Retinal pigment epithelial cell (primary cell): ENCODE measurements around the gene PARD6B.
"Not testable (repeated sequence)": the region's sequence is repeated elsewhere in the genome, so short reads cannot be mapped to it uniquely, and the experiment has no call there.

Source experiments
- DNase-seq: peaks from one replicate; pipeline ENCODE4 v3.0.0-alpha.2; 2010; ENCODE audit warnings: low read depth
- H3K4me3 ChIP-seq: 2 replicates; pipeline ENCODE4 v1.5.1; 2011; ENCODE audit warnings: mild to moderate bottlenecking, low read length, control low read depth, moderate library complexity
- TF ChIP-seq, protein P1 (sequence below): conservative IDR thresholded peaks from 2 replicates; pipeline ENCODE4 v1.5.1; 2011; ENCODE audit warnings: low read depth, low read length, control low read depth, inconsistent platforms

Gene PARD6B

DNA sequence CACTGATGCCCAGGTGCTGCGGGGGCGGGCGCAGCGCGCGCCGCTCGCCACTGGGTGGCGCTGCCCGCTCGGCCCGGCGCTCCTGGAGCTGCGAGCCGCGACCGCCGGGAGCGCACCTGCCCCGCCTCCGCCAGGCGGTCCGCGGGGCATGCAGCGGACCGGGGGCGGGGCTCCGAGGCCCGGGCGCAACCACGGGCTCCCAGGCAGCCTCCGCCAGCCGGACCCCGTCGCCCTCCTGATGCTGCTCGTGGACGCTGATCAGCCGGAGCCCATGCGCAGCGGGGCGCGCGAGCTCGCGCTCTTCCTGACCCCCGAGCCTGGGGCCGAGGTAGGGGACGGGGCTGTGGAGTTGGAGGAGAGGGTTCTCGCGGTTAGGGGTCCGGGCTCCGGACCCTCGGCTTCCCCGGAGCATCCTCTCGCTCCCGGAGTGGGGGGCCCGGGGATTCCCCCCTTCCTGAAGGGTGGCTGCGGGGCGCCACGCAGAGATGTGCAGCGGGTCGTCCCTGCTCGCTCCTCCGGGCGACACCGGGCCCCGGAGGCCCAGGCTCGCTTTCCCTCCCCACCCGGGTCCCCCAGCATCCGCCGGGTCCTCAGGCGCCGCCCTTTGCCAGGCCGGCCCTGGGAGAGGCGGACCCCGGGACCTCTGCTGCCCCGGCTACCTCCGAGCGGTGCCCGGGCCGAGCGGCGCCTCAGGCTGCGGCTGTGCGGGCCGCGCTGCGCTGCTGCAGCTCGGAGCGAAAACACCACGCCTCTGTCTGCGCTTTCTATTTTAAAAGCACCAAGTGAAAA, 63.7 kb downstream of the PARD6B start, which contains the start of gene BCAS4:
TSS of gene BCAS4 (plus strand) at position 216 of the 789 bp plus-strand sequence. CDS start at position 239, 23 bp downstream.
- peak within 1 kb of the TSS; percentile 81 for H3K4me3 ChIP-seq
- TF ChIP-seq, protein P1, sequence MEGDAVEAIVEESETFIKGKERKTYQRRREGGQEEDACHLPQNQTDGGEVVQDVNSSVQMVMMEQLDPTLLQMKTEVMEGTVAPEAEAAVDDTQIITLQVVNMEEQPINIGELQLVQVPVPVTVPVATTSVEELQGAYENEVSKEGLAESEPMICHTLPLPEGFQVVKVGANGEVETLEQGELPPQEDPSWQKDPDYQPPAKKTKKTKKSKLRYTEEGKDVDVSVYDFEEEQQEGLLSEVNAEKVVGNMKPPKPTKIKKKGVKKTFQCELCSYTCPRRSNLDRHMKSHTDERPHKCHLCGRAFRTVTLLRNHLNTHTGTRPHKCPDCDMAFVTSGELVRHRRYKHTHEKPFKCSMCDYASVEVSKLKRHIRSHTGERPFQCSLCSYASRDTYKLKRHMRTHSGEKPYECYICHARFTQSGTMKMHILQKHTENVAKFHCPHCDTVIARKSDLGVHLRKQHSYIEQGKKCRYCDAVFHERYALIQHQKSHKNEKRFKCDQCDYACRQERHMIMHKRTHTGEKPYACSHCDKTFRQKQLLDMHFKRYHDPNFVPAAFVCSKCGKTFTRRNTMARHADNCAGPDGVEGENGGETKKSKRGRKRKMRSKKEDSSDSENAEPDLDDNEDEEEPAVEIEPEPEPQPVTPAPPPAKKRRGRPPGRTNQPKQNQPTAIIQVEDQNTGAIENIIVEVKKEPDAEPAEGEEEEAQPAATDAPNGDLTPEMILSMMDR, result peak; percentile 59
- peak; percentile 45 for DNase-seq

DNA sequence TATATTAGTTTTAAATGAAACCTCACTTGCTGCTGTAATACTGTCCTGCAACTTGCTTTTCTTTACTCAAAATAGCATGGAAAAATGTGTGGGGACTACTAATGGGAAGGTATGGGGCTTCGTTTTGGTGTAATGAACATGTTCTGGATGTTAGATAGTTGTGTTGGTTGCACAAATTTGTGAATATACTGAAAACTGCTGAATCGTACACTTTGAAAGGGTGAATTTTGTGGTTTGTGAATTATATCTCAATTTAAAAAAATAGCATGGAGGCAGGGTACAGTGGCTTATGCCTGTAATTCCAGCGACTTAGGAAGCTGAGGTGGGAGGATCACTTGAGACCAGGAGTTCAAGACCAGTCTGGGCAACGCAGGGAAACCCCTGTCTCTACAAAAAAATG, 65.8 kb downstream of the PARD6B start:
- TF ChIP-seq, protein P1, result no peak
- no peak for DNase-seq
- H3K4me3 ChIP-seq, result no peak overlapping the region

DNA sequence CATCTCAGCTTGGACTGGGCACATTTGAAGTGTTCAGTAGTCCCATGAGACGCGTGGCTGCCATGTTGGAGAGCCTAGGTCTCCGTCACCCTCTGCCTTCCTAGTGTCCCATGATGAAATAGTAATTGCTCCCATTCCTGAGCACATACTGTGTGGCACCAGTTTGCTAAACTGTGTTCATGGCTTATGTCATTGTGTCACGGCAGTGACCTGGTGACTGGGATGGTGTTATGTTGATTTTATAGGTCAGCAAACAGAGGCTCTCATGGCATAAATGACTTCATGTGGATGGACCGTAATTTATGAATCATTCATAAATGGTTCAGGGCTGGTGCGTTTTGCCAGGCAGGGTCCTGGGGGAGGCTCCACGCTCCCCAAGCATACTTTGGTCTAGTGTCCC, 67.3 kb downstream of the PARD6B start:
- no peak overlapping the region for H3K4me3 ChIP-seq
- DNase-seq, result no peak
- TF ChIP-seq, protein P1, result no peak

DNA sequence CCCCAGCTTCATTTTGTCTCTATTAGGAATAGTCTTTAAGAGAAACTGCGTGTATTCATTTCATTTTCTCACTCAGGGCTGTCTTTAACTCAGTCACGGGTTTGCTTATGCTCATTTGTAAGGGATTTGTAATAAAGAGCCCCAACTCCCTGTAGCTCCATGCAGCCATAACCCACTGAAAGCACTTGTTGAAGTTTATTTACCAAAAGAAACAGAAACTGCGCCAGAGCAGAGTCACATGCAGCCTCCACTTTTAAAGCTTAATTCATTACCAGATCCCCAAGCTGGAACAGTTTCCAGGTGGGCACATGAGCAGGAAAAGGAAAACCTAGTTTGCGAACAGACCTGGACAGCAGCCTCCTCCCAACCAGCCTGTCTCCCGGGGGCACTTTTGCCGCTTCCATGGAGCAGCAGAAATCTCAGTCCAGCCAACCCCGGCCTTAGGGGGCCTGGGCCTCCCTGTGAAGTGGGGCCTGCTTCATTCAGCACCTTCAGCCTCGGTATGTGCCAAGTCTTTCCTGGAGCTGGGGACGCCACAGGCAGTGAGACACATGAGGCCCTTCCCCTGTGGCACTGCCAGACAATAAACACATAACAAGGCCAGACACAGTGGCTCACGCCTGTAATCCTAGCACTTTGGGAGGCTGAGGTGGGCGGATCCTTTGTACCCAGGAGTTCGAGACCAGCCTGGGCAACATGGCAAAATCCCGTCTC, 68.0 kb downstream of the PARD6B start:
- TF ChIP-seq, protein P1, result no peak
- peak overlapping the region; percentile 16 for H3K4me3 ChIP-seq
- peak; percentile 64 for DNase-seq

DNA sequence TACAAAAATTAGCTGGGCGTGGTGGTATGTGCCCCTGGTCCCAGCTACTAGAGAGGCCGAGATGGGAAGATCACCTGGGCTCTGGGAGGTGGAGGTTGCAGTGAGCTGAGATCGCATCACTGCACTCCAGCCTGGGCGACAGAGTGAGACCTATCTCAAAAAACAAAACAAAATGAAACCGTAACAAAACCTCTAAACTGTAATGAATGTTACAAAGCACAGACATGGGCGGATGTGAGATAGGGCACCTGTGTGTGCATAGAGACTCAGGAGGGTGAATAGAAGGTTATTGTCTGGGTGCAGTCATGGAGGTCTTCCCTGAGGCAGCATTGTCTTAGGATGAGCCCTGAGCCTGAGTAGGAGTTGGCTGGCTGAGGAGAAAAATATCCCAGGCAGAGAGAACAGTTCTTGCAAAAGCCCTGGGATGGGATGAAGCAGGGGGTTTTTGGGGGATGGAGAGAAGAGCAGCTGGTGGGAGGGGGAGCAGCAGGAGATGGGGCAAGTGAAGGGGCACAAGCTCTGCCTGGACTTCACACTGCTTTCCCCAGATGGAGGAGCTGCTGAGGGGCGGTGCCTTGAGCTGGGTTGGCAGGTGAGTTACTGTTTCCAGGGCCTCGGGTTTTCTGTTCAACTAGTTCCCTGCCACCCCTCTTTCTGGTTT, 68.6 kb downstream of the PARD6B start:
- no peak overlapping the region for H3K4me3 ChIP-seq
- DNase-seq, result no peak

DNA sequence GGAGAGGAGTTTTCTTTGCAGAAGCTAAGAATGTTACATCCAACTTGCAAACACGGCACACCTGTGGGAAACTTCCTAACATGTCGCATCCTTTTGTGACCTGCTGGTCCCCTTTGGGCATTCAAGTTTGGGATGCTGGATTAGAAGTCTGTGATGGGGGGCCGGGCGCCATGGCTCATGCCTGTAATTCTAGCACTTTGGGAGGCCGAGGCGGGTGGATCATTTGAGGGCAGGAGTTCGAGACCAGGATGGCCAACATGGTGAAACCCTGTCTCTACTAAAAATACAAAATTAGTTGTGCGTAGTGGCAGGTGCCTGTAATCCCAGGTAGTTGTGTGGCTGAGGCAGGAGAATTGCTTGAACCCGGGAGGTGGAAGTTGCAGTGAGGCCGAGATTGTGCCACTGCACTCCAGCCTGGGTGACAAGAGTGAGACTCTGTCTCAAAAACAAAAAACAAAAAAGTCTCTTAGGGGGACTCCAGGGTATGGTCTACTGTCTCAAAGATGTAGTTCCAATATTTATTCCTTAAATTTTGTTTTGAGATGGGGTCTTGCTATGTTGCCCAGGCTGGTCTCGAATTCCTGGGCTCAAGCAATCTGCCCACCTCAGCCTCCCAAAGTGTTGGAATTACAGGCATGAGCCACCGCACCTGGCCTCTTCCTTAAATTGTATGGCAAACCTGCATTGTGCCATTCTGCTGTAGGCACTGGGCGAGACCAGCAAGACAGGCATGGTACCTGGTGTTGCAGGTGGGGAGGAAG, 69.8 kb downstream of the PARD6B start:
- H3K4me3 ChIP-seq, DNase-seq: not testable (repeated sequence)

More for the DNA sequence above, 68.6 kb downstream of the PARD6B start:
- TF ChIP-seq, protein P1, result no peak

- H3K4me3 ChIP-seq, result no peak overlapping the region
- DNase-seq, result no peak
- TF ChIP-seq, protein P1, result no peak
Measured at GRCh38 chr20:50801747-50802125, 70.4 kb downstream of the PARD6B start.
